H1 (cell line): ENCODE data around the gene P3H2. TPM values are rescaled to one million over a fixed set of nuclear protein-coding genes. Genes with fewer than 3 reads are reported as not detected.

Experiments
- CHD7 ChIP-seq: fragments of 300-600 bp; sonication (generic); IDR thresholded peaks from 2 replicates; pipeline ENCODE4 v1.7.1; 2012; ENCODE audit warnings: low read length, moderate library complexity, mild to moderate bottlenecking, inconsistent platforms; ENCODE audit not compliant: insufficient replicate concordance
- CREB1 ChIP-seq: IDR thresholded peaks from 2 replicates; pipeline ENCODE4 v1.6.1; 2012; ENCODE audit warnings: inconsistent platforms
- EZH2 ChIP-seq: fragments of 200-600 bp; sonication (generic); IDR thresholded peaks from 2 replicates; pipeline ENCODE4 v1.7.1; 2012; ENCODE audit warnings: low read depth, mild to moderate bottlenecking, moderate library complexity, low read length, inconsistent platforms; ENCODE audit not compliant: severe bottlenecking
- JUND ChIP-seq: IDR thresholded peaks from 2 replicates; pipeline ENCODE4 v1.6.1; 2011; ENCODE audit warnings: mild to moderate bottlenecking, improper control_type of control experiment, low read length
- POU5F1 ChIP-seq: IDR thresholded peaks from 2 replicates; pipeline ENCODE4 v1.6.1; 2011; ENCODE audit warnings: low read depth, mild to moderate bottlenecking, low read length, moderate library complexity
- RNF2 ChIP-seq: fragments of 200-900, 300-1000 bp; sonication (generic); IDR thresholded peaks from 2 replicates; pipeline ENCODE4 v1.7.1; 2016; ENCODE audit warnings: borderline replicate concordance, low read depth, mild to moderate bottlenecking, antibody characterized with exemption, low read length; ENCODE audit not compliant: poor library complexity, severe bottlenecking; ENCODE audit errors: missing control alignments
- ZNF274 ChIP-seq: IDR thresholded peaks from 2 replicates; pipeline ENCODE4 v1.7.0; 2012; ENCODE audit warnings: low read length, borderline replicate concordance; ENCODE audit errors: extremely low read depth
- polyA plus RNA-seq, 7 experiments: library from polyadenylated mRNA; depleted of rRNA in 3 of 7; stranded (reverse) in 5 of 7; unstranded in 2 of 7; fragments of >200 nt in 5 of 7; fragments of 200-250 nt in 2 of 7; gene quantifications; 1 replicate in 5 of 7; 2 replicates in 1 of 7; 4 replicates in 1 of 7; pipeline versions ENCODE4 v1.2.1 to v1.2.3, GENCODE V29; 2011 to 2013; ENCODE audit warnings: missing spikeins in 2 of 7, mixed read lengths in 2 of 7
- total RNA-seq: library from RNA; stranded (reverse); fragmentation: NEBNext Ultra II Directional; extraction: Animal tissue kit (Norgen Biotek cat#: 25700); gene quantifications from 2 replicates; pipeline ENCODE4 v1.2.1, GENCODE V29; 2021
- TF ChIP-seq, protein P1 (sequence below): IDR thresholded peaks from 2 replicates; pipeline ENCODE4 v1.6.1; 2012; ENCODE audit warnings: inconsistent platforms

The P3H2 gene
- total and polyA plus RNA-seq, 2 of the 8 experiments (the other 6 are each of a cell fraction or from before 2014, with no cell fraction given): 40.5 to 60.4 TPM

DNA sequence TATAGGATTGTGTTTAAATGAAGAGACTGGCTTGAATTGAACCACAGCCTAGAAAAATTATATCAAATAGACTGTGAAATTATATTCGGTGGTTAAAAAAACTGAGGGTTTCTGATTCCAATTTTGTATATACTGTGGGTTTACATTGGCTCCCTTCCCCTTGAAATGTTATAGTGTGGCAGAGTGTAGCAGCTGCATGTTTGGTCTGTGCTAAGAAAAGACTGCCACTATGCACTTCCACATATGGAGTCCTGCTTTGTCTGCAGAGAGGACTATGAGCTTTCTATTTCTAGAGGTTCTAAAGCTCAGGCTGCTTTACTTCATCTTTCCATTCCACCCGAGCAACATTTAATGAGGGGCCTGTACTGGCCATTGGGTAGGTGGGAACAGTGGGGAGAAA is 112.3 kb downstream of the P3H2 start (continued):
- TF ChIP-seq CHD7 (no peak), RNF2 (no peak), EZH2 (no peak), JUND (no peak), POU5F1 (no peak), CREB1 (no peak), ZNF274 (no peak)
- TF ChIP-seq, protein P1, sequence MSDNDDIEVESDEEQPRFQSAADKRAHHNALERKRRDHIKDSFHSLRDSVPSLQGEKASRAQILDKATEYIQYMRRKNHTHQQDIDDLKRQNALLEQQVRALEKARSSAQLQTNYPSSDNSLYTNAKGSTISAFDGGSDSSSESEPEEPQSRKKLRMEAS: no peak
- TF ChIP-seq, all 59 proteins: peak for 0
